CD4-positive, alpha-beta T cell treated with Interleukin-17A for 1 hour (primary cell): ENCODE measurements around the gene CD300H.
A peak's percentile ranks its signal among the peaks of the same experiment; 100 is the strongest.
"Not testable (repeated sequence)": the region's sequence is repeated elsewhere in the genome, so short reads cannot be mapped to it uniquely, and the experiment has no call there.

Experiments
- DNase-seq: peaks from one replicate; pipeline ENCODE4 v3.0.0-alpha.2; 2020

CD300H gene

DNA sequence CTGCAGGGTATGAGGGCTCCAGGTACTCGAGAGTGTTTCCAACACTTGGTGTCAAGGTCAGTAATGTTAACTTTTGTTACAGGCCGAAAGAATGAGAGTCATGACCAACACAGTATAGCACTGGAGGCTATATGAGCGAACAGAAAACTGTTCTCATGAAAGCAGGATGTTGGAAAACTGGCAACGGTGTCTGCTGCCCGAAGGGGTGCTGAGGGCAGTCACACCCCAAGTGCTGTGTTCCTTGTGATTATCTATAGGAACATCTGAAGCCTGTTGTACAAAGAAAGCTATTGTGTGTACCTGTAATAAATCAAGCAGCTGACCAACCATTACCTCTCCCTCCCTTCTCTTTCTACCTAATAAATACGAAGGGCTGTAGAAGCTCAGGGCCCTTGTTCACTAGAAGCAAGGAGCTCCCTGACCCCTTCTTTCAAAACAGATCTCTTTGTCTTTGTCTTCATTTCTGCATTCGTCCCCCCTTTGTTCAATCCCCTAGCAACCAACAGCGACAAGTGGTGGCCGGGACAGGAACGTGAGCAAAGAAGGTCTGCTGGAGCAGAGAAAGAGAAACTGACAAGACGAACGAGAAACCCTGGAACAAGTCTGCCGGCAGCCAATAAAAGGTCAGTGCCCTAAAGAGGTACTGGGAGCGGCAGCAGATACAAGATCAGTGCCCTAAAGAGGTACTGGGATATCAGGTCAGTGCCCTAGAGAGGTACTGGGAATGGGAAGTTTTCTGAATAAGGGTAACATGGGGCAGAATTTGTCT lies 17.2 kb upstream of the CD300H start:
- DNase-seq = no peak

DNA sequence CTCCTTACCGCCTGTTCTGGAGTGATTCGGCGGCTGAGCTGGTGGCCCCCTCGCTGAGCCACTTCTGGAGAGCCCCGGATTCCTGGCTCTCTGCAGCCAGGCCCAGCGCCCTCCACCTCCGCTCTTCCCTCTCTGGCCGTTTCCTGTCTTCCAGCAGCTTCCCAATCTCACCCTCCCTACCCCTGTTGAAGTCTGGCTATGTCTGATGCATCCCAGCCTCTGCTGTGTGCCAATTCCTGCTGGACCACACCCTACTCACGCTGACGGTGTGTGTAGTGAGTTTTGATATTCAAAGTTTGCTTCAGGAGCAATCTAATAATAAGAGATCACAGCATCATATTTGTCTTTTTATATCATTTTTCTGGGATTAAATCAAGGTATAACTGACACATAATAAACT lies 15.3 kb upstream of the CD300H start:
- DNase-seq = no peak

DNA sequence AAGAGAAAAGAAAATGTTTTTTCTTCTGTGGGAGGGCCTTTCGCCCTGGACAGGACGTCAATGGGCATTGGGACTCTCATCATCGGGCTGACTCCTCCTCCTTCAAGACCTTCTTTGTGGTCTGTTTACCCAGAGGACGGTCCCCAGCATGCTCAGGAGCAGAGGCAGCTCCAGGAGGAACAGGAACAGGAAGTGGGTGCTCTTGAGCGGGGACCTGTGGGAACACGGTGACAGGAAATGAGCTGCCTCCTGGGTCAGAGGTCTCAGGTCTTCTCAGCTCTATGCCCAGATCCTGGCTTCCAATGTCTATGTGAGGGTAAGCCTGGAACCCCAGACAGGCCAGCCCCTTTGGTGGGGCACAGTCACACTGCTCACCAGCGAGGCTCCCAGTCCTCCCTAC lies 12.6 kb upstream of the CD300H start:
- DNase-seq = no peak

DNA sequence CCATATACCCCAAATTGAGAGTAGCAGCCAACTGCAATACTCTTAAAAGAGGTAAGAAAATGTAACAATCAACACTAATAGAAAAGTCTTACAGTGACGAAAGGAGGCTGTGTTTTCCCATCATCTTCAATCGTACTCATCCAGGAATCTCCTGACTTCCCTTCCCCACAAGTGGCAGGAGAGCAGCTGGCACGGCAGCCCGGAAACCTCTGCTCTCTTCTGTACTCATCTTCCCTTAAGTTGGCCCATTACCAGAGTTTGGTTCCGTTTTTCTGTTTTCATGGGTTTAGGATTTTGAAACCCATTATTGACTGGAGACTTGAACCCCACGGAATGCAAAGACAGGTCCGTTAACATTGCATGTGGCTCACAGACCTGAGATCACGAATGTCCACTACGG lies 11.7 kb upstream of the CD300H start:
- no peak for DNase-seq

DNA sequence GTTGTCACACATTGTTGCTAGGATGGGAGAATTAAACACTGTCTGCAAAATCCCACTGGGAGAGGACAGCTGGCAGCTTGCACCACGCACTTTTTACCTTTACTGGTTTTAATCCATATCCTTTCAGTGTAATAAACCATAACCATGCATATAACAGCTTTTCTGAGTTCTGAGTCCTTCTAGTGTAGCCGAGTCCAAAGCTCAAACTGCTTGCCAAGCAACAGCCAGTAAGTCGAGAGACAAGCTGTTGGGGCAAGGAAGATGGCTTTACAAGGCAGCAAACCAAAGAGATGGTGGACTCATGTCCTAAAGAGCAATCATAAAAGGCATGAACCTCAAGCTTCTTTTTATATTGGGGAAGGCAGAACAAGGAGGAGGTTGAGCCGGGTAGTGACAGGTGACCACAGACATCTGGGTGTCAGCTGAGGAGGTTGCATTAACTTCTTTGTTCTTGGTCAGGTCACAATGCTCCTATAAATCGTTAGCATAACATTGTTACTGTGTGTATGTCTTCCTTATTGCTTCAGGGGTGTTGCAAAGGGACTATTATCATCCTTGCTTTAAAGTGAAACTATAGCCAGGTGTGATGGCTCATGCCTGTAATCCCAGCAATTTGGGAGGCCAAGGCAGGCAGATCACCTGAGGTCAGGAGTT lies 7.3 kb upstream of the CD300H start:
- DNase-seq = no peak

DNA sequence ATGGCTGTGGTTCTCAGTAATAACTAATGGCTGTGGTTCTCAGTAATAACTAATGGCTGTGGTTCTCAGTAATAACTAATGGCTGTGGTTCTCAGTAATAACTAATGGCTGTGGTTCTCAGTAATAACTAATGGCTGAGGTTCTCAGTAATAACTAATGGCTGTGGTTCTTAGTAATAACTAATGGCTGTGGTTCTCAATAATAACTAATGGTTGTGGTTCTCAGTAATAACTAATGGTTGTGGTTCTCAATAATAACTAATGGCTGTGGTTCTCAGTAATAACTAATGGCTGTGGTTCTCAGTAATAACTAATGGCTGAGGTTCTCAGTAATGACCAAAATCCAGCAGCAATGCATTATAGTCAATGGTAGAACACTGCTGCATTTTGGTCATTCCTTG lies 6.3 kb upstream of the CD300H start:
- not testable (repeated sequence) for DNase-seq

- no peak for DNase-seq
Observed at GRCh38 chr17:74573169-74573568, 5.9 kb upstream of the CD300H start.

GRCh38 chr17:74571621-74572270 lies 4.4 kb upstream of the CD300H start:
- no peak for DNase-seq

DNA sequence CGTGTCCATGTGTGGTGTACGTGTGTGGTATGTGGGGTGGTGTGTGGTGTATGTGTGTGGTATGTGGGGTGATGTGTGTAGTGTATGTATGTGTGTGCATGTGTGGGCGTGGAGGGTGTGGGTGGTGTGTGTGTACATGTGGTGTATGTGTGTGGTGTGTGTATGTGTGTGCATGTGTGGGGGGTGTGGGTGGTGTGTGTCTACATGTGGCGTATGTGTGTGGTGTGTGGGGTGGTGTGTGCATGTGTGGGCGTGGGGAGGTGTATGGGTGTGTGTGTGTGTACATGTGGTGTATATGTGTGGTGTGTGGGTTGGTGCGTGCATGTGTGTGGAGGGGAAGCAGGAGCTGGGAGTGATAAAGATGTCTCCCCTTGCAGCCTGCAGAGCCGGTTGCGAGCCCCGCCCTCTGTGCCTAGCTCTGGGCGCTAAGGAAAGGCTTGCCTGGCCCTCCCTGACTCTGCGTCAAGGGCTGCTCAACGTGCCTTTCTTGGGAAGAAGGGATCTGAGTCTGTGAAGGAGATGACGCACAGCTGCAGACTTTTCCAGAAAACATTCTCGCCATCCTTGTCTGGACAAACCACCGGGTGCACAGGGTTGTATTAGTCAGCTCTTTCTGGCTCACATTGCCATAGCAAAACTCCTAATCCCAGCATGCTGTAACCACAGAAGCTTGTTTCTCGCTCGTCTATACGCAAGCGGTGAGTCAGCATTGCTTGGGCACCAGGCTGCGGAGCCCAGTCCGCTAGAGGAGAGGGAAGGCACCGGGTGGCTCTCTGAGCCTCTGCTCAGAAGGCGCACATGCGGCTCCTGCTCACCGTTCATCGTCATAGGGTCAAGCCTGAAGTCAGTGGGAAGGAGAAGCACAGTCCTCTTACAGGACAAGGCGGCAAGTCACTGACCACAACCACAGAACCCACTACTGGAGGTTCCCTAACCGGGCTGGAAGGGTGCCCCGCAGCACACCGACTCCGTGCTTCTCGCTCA lies 2.0 kb upstream of the CD300H start:
- peak; percentile 32 for DNase-seq

GRCh38 chr17:74568106-74568873 lies 981 bp upstream of the CD300H start:
- DNase-seq = no peak

GRCh38 chr17:74566132-74566753 lies 1.1 kb downstream of the CD300H start:
- DNase-seq = peak; percentile 22

DNA sequence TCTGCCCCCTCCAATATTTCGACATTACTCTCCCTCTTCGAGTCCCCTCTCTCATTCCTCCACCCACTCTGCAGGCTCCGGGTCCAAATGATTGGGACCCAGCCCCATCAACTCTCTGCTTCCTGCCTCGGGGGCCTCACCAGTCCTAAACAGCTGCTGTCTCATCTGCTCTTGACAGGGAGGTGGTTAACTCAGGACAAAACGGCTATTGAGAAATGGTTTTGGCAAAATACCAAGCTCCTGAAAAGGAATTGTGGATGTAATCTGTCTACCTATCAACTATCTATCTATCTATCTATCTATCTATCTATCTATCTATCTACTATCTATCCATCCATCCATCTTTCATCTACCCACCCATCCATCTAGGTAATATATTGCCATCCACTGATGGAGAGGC lies 2.2 kb downstream of the CD300H start:
- DNase-seq = no peak

DNA sequence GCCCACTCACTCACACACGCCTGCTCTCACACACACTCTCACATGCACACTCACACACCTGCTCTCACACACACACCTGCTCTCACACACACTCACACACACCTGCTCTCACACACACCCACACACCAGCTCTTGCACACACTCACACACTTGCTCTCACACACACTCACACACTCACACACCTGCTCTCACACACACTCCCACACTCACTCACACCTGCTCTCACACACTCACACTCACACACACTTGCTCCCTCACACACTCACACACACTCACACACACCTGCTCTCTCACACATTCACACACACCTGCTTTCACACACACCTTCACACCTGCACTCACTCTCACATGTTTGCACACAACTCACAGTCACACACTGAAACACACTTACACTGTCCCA lies 4.0 kb downstream of the CD300H start:
- DNase-seq = no peak

DNA sequence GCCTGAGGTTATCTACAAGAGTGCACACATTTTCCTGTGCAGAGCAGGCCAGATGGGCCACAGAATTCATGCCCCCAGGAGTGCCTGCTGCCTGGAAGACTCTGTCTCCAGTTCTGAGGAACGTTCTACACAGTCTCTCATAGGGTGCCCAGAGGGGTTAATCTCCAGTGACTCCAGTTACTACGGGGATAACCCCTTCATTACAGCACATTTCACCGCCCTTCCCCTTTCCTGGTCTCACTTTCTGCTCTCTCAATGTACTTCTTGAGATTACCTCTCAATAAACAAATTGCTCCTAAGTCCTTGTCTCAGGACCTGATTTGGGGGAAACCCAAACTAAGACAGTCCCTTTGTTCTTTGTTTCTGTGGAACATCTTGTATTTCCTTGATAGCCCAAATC lies 5.7 kb downstream of the CD300H start:
- DNase-seq = no peak

- no peak for DNase-seq
Observed at GRCh38 chr17:74558882-74559519, 8.3 kb downstream of the CD300H start.

GRCh38 chr17:74558402-74558801 lies 8.9 kb downstream of the CD300H start:
- not testable (repeated sequence) for DNase-seq

GRCh38 chr17:74555427-74555940 lies 11.8 kb downstream of the CD300H start:
- no peak for DNase-seq

- no peak for DNase-seq
Observed at GRCh38 chr17:74554909-74555308, 12.4 kb downstream of the CD300H start.

DNA sequence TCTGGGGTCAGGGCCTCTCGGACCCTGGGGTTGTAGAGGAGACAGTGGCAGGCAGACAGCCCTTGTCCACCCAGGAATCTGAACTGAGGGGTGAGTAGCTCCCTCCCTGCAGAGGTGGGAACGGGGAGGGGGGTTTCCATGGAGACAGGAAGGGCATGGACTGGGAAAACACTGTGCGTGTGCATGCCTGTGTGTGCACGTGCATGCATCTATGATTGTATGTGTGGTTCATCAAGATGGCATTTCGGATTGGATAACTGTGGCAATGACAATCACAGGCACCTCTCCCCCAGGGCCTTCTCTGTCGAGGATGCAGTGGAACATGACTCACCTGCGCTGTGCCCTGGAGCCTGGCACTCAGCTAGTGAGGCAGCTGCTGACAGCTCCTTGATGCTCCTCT lies 15.3 kb downstream of the CD300H start:
- no peak for DNase-seq

GRCh38 chr17:74550602-74551001 lies 16.7 kb downstream of the CD300H start:
- no peak for DNase-seq

- no peak for DNase-seq
Observed at GRCh38 chr17:74549343-74549742, 18.0 kb downstream of the CD300H start.
